ENCODE results near the gene DSG4.

DSG4 gene

GRCh38 chr18:31354990-31355389, 21.6 kb upstream of the DSG4 start:
- Histone ChIP-seq H4K20me1 (ENCODE audit: insufficient read depth, low read length) (no peaks in the 10 kb centered on the region), H3K36me3 (replicated peaks; ENCODE audit: insufficient read depth, low read length) (no peaks in the 10 kb centered on the region), H2AFZ (ENCODE audit: low read length) (no peak overlapping the region), H3K4me2 (ENCODE audit: low read depth, low read length) (no peak overlapping the region), H3K27me3 (replicated peaks; ENCODE audit: insufficient read depth, low read length) (no peaks in the 10 kb centered on the region), H3K9me2 (replicated peaks; ENCODE audit: insufficient read depth, low read length) (no peaks in the 10 kb centered on the region), H3K27ac (ENCODE audit: low read length) (no peak overlapping the region), H3K9me3 (replicated peaks; ENCODE audit: insufficient read depth, low read length) (no peaks in the 10 kb centered on the region), H3K9ac (ENCODE audit: low read length) (no peak overlapping the region), H3F3A (ENCODE audit: insufficient read depth, low read length) (no peaks in the 10 kb centered on the region), H3K4me3 (ENCODE audit: low read length) (no peak overlapping the region), H3K79me2 (ENCODE audit: low read length) (no peaks in the 10 kb centered on the region), H3K4me1 (ENCODE audit: low read length) (no peaks in the 10 kb centered on the region)
- no peak for TF ChIP-seq CTCF (IDR thresholded peaks at IDR 0.05; ENCODE audit: low read length)
- no peak for TF ChIP-seq EZH2phosphoT487 (IDR thresholded peaks at IDR 0.05; ENCODE audit: low read length)
- no peak for TF ChIP-seq EZH2 (optimal IDR thresholded peaks at IDR 0.05; ENCODE audit: low read depth, low read length)
- DNase-seq: no peak

- Histone ChIP-seq H3K36me3 (replicated peaks; ENCODE audit: insufficient read depth, low read length) (no peaks in the 10 kb centered on the region), H3K4me3 (ENCODE audit: low read length) (no peak overlapping the region), H3K9me2 (replicated peaks; ENCODE audit: insufficient read depth, low read length) (no peaks in the 10 kb centered on the region), H4K20me1 (ENCODE audit: insufficient read depth, low read length) (no peaks in the 10 kb centered on the region), H2AFZ (ENCODE audit: low read length) (no peak overlapping the region), H3K4me2 (ENCODE audit: low read depth, low read length) (no peak overlapping the region), H3K4me1 (ENCODE audit: low read length) (no peaks in the 10 kb centered on the region), H3K9me3 (replicated peaks; ENCODE audit: insufficient read depth, low read length) (no peaks in the 10 kb centered on the region), H3K9ac (ENCODE audit: low read length) (no peak overlapping the region), H3K79me2 (ENCODE audit: low read length) (no peaks in the 10 kb centered on the region), H3K27ac (ENCODE audit: low read length) (no peak overlapping the region), H3F3A (ENCODE audit: insufficient read depth, low read length) (no peaks in the 10 kb centered on the region), H3K27me3 (replicated peaks; ENCODE audit: insufficient read depth, low read length) (no peaks in the 10 kb centered on the region)
- TF ChIP-seq CTCF (IDR thresholded peaks at IDR 0.05; ENCODE audit: low read length) (no peak), EZH2phosphoT487 (IDR thresholded peaks at IDR 0.05; ENCODE audit: low read length) (no peak)
- no peak for DNase-seq
Measured at GRCh38 chr18:31356025-31356424, 20.6 kb upstream of the DSG4 start.

GRCh38 chr18:31364190-31364589, 12.4 kb upstream of the DSG4 start:
- Histone ChIP-seq H3K9ac (ENCODE audit: low read length) (no peak overlapping the region), H2AFZ (ENCODE audit: low read length) (no peak overlapping the region), H4K20me1 (ENCODE audit: insufficient read depth, low read length) (no peaks in the 10 kb centered on the region)

More at GRCh38 chr18:31364190-31364589, 12.4 kb upstream of the DSG4 start:
- Histone ChIP-seq H3K9me2 (replicated peaks; ENCODE audit: insufficient read depth, low read length) (no peaks in the 10 kb centered on the region), H3K27me3 (replicated peaks; ENCODE audit: insufficient read depth, low read length) (no peaks in the 10 kb centered on the region), H3K4me2 (ENCODE audit: low read depth, low read length) (no peak overlapping the region), H3K36me3 (replicated peaks; ENCODE audit: insufficient read depth, low read length) (no peaks in the 10 kb centered on the region), H3K4me1 (ENCODE audit: low read length) (no peaks in the 10 kb centered on the region), H3K9me3 (replicated peaks; ENCODE audit: insufficient read depth, low read length) (no peaks in the 10 kb centered on the region), H3F3A (ENCODE audit: insufficient read depth, low read length) (no peaks in the 10 kb centered on the region), H3K79me2 (ENCODE audit: low read length) (no peaks in the 10 kb centered on the region), H3K4me3 (ENCODE audit: low read length) (no peak overlapping the region), H3K27ac (ENCODE audit: low read length) (no peak overlapping the region)
- TF ChIP-seq CTCF (IDR thresholded peaks at IDR 0.05; ENCODE audit: low read length) (no peak), EZH2 (optimal IDR thresholded peaks at IDR 0.05; ENCODE audit: low read depth, low read length) (no peak), EZH2phosphoT487 (IDR thresholded peaks at IDR 0.05; ENCODE audit: low read length) (no peak)
- no peak for DNase-seq
